ENCODE results near the gene MORC1.

Gene MORC1

GRCh38 chr3:109057056-109057455, 60.9 kb downstream of the MORC1 start:
- Histone ChIP-seq H3K9me3 (ENCODE audit: insufficient read depth, low read length) (no peaks in the 10 kb centered on the region), H3K4me1 (ENCODE audit: insufficient read depth, insufficient read length) (no peaks in the 10 kb centered on the region), H3K9ac (ENCODE audit: insufficient read length, low read depth) (no peak overlapping the region), H3K27me3 (ENCODE audit: insufficient read depth, insufficient read length) (no peaks in the 10 kb centered on the region), H3K36me3 (ENCODE audit: insufficient read depth, insufficient read length, low read length) (no peaks in the 10 kb centered on the region), H3K4me3 (ENCODE audit: insufficient read length, low read depth) (no peak overlapping the region)
- no peak for DNase-seq (ENCODE audit: low read depth, low spot score)
- TF ChIP-seq ZNF274 (IDR thresholded peaks at IDR 0.05; ENCODE audit: low read depth, low read length) (no peak), SUZ12 (IDR thresholded peaks at IDR 0.05; ENCODE audit: extremely low read depth, insufficient read depth, insufficient read length) (no peak), YY1 (IDR thresholded peaks at IDR 0.05; ENCODE audit: insufficient read depth, insufficient read length) (no peak)

- H3K4me3 ChIP-seq (ENCODE audit: insufficient read length, low read depth), result no peak overlapping the region
- no peak overlapping the region for H3K9ac ChIP-seq (ENCODE audit: insufficient read length, low read depth)
- H3K9me3 ChIP-seq (ENCODE audit: insufficient read depth, low read length), result no peaks in the 10 kb centered on the region
- DNase-seq (ENCODE audit: low read depth, low spot score), result no peak
- no peak for TF ChIP-seq SUZ12 (IDR thresholded peaks at IDR 0.05; ENCODE audit: extremely low read depth, insufficient read depth, insufficient read length)
- no peak for TF ChIP-seq YY1 (IDR thresholded peaks at IDR 0.05; ENCODE audit: insufficient read depth, insufficient read length)
- TF ChIP-seq ZNF274 (IDR thresholded peaks at IDR 0.05; ENCODE audit: low read depth, low read length), result no peak
- no peaks in the 10 kb centered on the region for H3K4me1 ChIP-seq (ENCODE audit: insufficient read depth, insufficient read length)
- H3K27me3 ChIP-seq (ENCODE audit: insufficient read depth, insufficient read length), result no peaks in the 10 kb centered on the region
- no peaks in the 10 kb centered on the region for H3K36me3 ChIP-seq (ENCODE audit: insufficient read depth, insufficient read length, low read length)
Measured at GRCh38 chr3:109050591-109051167, 67.3 kb downstream of the MORC1 start.

- Histone ChIP-seq H3K4me3 (ENCODE audit: insufficient read length, low read depth) (no peak overlapping the region), H3K36me3 (ENCODE audit: insufficient read depth, insufficient read length, low read length) (no peaks in the 10 kb centered on the region), H3K9me3 (ENCODE audit: insufficient read depth, low read length) (no peaks in the 10 kb centered on the region), H3K27me3 (ENCODE audit: insufficient read depth, insufficient read length) (no peaks in the 10 kb centered on the region), H3K9ac (ENCODE audit: insufficient read length, low read depth) (no peak overlapping the region), H3K4me1 (ENCODE audit: insufficient read depth, insufficient read length) (no peaks in the 10 kb centered on the region)
- no peak for DNase-seq (ENCODE audit: low read depth, low spot score)
- TF ChIP-seq SUZ12 (IDR thresholded peaks at IDR 0.05; ENCODE audit: extremely low read depth, insufficient read depth, insufficient read length) (no peak), ZNF274 (IDR thresholded peaks at IDR 0.05; ENCODE audit: low read depth, low read length) (no peak), YY1 (IDR thresholded peaks at IDR 0.05; ENCODE audit: insufficient read depth, insufficient read length) (no peak)
Measured at GRCh38 chr3:109047366-109047765, 70.6 kb downstream of the MORC1 start.

GRCh38 chr3:109045271-109046040, 72.5 kb downstream of the MORC1 start:
- TF ChIP-seq ZNF274 (IDR thresholded peaks at IDR 0.05; ENCODE audit: low read depth, low read length) (no peak), SUZ12 (IDR thresholded peaks at IDR 0.05; ENCODE audit: extremely low read depth, insufficient read depth, insufficient read length) (no peak), YY1 (IDR thresholded peaks at IDR 0.05; ENCODE audit: insufficient read depth, insufficient read length) (no peak)
- Histone ChIP-seq H3K4me1 (ENCODE audit: insufficient read depth, insufficient read length) (no peaks in the 10 kb centered on the region), H3K27me3 (ENCODE audit: insufficient read depth, insufficient read length) (no peaks in the 10 kb centered on the region), H3K4me3 (ENCODE audit: insufficient read length, low read depth) (no peak overlapping the region), H3K9ac (ENCODE audit: insufficient read length, low read depth) (no peak overlapping the region), H3K9me3 (ENCODE audit: insufficient read depth, low read length) (no peaks in the 10 kb centered on the region), H3K36me3 (ENCODE audit: insufficient read depth, insufficient read length, low read length) (no peaks in the 10 kb centered on the region)
- DNase-seq (ENCODE audit: low read depth, low spot score), result no peak

GRCh38 chr3:109035082-109035481, 82.9 kb downstream of the MORC1 start:
- TF ChIP-seq SUZ12 (IDR thresholded peaks at IDR 0.05; ENCODE audit: extremely low read depth, insufficient read depth, insufficient read length), result no peak
- TF ChIP-seq ZNF274 (IDR thresholded peaks at IDR 0.05; ENCODE audit: low read depth, low read length), result no peak
- TF ChIP-seq YY1 (IDR thresholded peaks at IDR 0.05; ENCODE audit: insufficient read depth, insufficient read length), result no peak
- H3K9me3 ChIP-seq (ENCODE audit: insufficient read depth, low read length), result no peaks in the 10 kb centered on the region
- no peak overlapping the region for H3K4me3 ChIP-seq (ENCODE audit: insufficient read length, low read depth)
- no peaks in the 10 kb centered on the region for H3K4me1 ChIP-seq (ENCODE audit: insufficient read depth, insufficient read length)
- H3K36me3 ChIP-seq (ENCODE audit: insufficient read depth, insufficient read length, low read length), result no peaks in the 10 kb centered on the region
- H3K9ac ChIP-seq (ENCODE audit: insufficient read length, low read depth), result no peak overlapping the region
- no peaks in the 10 kb centered on the region for H3K27me3 ChIP-seq (ENCODE audit: insufficient read depth, insufficient read length)
- no peak for DNase-seq (ENCODE audit: low read depth, low spot score)

- no peak for DNase-seq (ENCODE audit: low read depth, low spot score)
- no peaks in the 10 kb centered on the region for H3K4me1 ChIP-seq (ENCODE audit: insufficient read depth, insufficient read length)
- no peaks in the 10 kb centered on the region for H3K9me3 ChIP-seq (ENCODE audit: insufficient read depth, low read length)
- H3K36me3 ChIP-seq (ENCODE audit: insufficient read depth, insufficient read length, low read length), result no peaks in the 10 kb centered on the region
- H3K9ac ChIP-seq (ENCODE audit: insufficient read length, low read depth), result no peak overlapping the region
- no peak overlapping the region for H3K4me3 ChIP-seq (ENCODE audit: insufficient read length, low read depth)
- TF ChIP-seq ZNF274 (IDR thresholded peaks at IDR 0.05; ENCODE audit: low read depth, low read length), result no peak
- no peak for TF ChIP-seq SUZ12 (IDR thresholded peaks at IDR 0.05; ENCODE audit: extremely low read depth, insufficient read depth, insufficient read length)
- TF ChIP-seq YY1 (IDR thresholded peaks at IDR 0.05; ENCODE audit: insufficient read depth, insufficient read length), result no peak
- H3K27me3 ChIP-seq (ENCODE audit: insufficient read depth, insufficient read length), result no peaks in the 10 kb centered on the region
Measured at GRCh38 chr3:109033000-109033660, 84.8 kb downstream of the MORC1 start.

GRCh38 chr3:109028753-109029152, 89.2 kb downstream of the MORC1 start:
- DNase-seq (ENCODE audit: low read depth, low spot score), result no peak
- no peak overlapping the region for H3K4me3 ChIP-seq (ENCODE audit: insufficient read length, low read depth)
- TF ChIP-seq YY1 (IDR thresholded peaks at IDR 0.05; ENCODE audit: insufficient read depth, insufficient read length), result no peak
- TF ChIP-seq ZNF274 (IDR thresholded peaks at IDR 0.05; ENCODE audit: low read depth, low read length), result no peak
- TF ChIP-seq SUZ12 (IDR thresholded peaks at IDR 0.05; ENCODE audit: extremely low read depth, insufficient read depth, insufficient read length), result no peak
- H3K4me1 ChIP-seq (ENCODE audit: insufficient read depth, insufficient read length), result no peaks in the 10 kb centered on the region
- H3K36me3 ChIP-seq (ENCODE audit: insufficient read depth, insufficient read length, low read length), result no peaks in the 10 kb centered on the region
- no peaks in the 10 kb centered on the region for H3K9me3 ChIP-seq (ENCODE audit: insufficient read depth, low read length)
- H3K9ac ChIP-seq (ENCODE audit: insufficient read length, low read depth), result no peak overlapping the region
- H3K27me3 ChIP-seq (ENCODE audit: insufficient read depth, insufficient read length), result no peaks in the 10 kb centered on the region
